GM12878 (cell line): Measurements from ENCODE around the gene SSB. TPM values are rescaled to one million over a fixed set of nuclear protein-coding genes. Genes with fewer than 3 reads are reported as not detected.
"Not testable (repeated sequence)": the region's sequence is repeated elsewhere in the genome, so short reads cannot be mapped to it uniquely, and the experiment has no call there.

Experiments used
- ATAC-seq: fragments of 200-7000 bp; cut with Tn5 transposase; 3 replicates; pipeline ENCODE4 v1.9.1; 2020; ENCODE audit warnings: mild to moderate bottlenecking, moderate library complexity
- BruUV-seq: library from RNA; stranded (reverse); fragments of 400-500 nt; replicated peaks from 2 replicates; lab custom pipeline; 2021; lab: Mats Ljungman, UMichigan
- CTCF ChIA-PET: fragments of 300-600 bp; sonication (Branson Sonifier 250); formaldehyde crosslinking; extraction: SDS; loops from one replicate; lab custom pipeline; 2021; ENCODE audit warnings: inconsistent platforms; lab: Yijun Ruan, JAX
- POLR2A ChIA-PET: fragments of 350-600 bp; formaldehyde crosslinking; extraction: SDS; loops from one replicate; lab custom pipeline; 2021; ENCODE audit warnings: inconsistent platforms; lab: Charles Lee
- RAD21 ChIA-PET: fragments of 300-600 bp; sonication (Branson Sonifier 250); formaldehyde crosslinking; loops from one replicate; lab custom pipeline; 2023; ENCODE audit warnings: antibody characterized with exemption; ENCODE audit not compliant: unreplicated experiment; lab: Charles Lee
- SMC1A ChIA-PET: fragments of 300-600 bp; sonication (Branson Sonifier 250); formaldehyde crosslinking; loops from one replicate; lab custom pipeline; 2023; ENCODE audit not compliant: unreplicated experiment, uncharacterized antibody; lab: Charles Lee
- DNase-seq: peaks from one replicate; pipeline ENCODE4 v3.0.0-alpha.2; 2011; ENCODE audit warnings: low read depth, low spot score
- FAIRE-seq: peaks from 3 replicates; lab custom pipeline; 2011; peaks lifted over from hg19 to GRCh38; lab: Jason Lieb, UNC
- H2AFZ ChIP-seq: 2 replicates; pipeline ENCODE4 v1.6.0; 2011; ENCODE audit warnings: low read depth, low read length, control low read depth; ENCODE audit not compliant: control insufficient read depth
- H3K27ac ChIP-seq: 2 replicates; pipeline ENCODE4 v1.5.1; 2011; ENCODE audit warnings: control low read depth; ENCODE audit not compliant: control insufficient read depth, insufficient read depth
- H3K27me3 ChIP-seq, 2 experiments: replicated peaks in 1 of 2; 2 replicates each; pipeline versions ENCODE4 v1.6.0 to v1.6.1; 2011; ENCODE audit warnings: low read length in 1 of 2; ENCODE audit not compliant: control insufficient read depth in 2 of 2, insufficient read depth in 2 of 2
- H3K36me3 ChIP-seq, 2 experiments: 2 replicates each; pipeline ENCODE4 v1.5.1; 2011; ENCODE audit warnings: low read length in 1 of 2; ENCODE audit not compliant: control insufficient read depth in 2 of 2, insufficient read depth in 2 of 2
- H3K4me1 ChIP-seq: 2 replicates; pipeline ENCODE4 v1.6.1; 2011; ENCODE audit warnings: mild to moderate bottlenecking, low read length, moderate library complexity, mixed read lengths; ENCODE audit not compliant: control insufficient read depth, insufficient read depth
- H3K4me2 ChIP-seq: 2 replicates; pipeline ENCODE4 v1.6.0; 2011; ENCODE audit warnings: control low read depth; ENCODE audit not compliant: control insufficient read depth, insufficient read depth
- H3K4me3 ChIP-seq: fragments of 200-600 bp; sonication (generic); 2 replicates; pipeline ENCODE4 v1.5.1; 2016
- H3K79me2 ChIP-seq: 2 replicates; pipeline ENCODE4 v1.6.0; 2011; ENCODE audit warnings: low read length; ENCODE audit not compliant: control insufficient read depth, insufficient read depth
- H3K9ac ChIP-seq: 2 replicates; pipeline ENCODE4 v1.8.0; 2011; ENCODE audit warnings: low read length, control low read depth, mixed read lengths; ENCODE audit not compliant: control insufficient read depth, insufficient read depth
- H3K9me3 ChIP-seq: replicated peaks from 3 replicates; pipeline ENCODE4 v1.5.1; 2011; ENCODE audit warnings: mild to moderate bottlenecking, low read length; ENCODE audit not compliant: control insufficient read depth, insufficient read depth
- H4K20me1 ChIP-seq: 2 replicates; pipeline ENCODE4 v1.6.0; 2011; ENCODE audit not compliant: control insufficient read depth, insufficient read depth
- CBX3 ChIP-seq: fragments of 200-600 bp; sonication (generic); IDR thresholded peaks from 2 replicates; pipeline ENCODE4 v1.6.1; 2016; ENCODE audit warnings: low read depth, borderline replicate concordance
- CTCF ChIP-seq, 3 experiments: IDR thresholded peaks in 2 of 3; conservative IDR thresholded peaks in 1 of 3; 2 replicates each; pipeline ENCODE4 v1.5.1; 2011; ENCODE audit warnings: low read depth in 3 of 3, low read length in 3 of 3, mild to moderate bottlenecking in 3 of 3, control low read depth in 2 of 3, moderate library complexity in 2 of 3, inconsistent platforms in 1 of 3, mixed read lengths in 1 of 3; ENCODE audit not compliant: control insufficient read depth in 2 of 3, insufficient read depth in 1 of 3; ENCODE audit errors: extremely low read depth in 1 of 3
- IRF3 ChIP-seq: fragments of 450-650 bp; IDR thresholded peaks from 2 replicates; pipeline ENCODE4 v1.6.1; 2014; ENCODE audit warnings: mild to moderate bottlenecking
- MYC ChIP-seq: IDR thresholded peaks from 2 replicates; pipeline ENCODE4 v1.6.1; 2011; ENCODE audit warnings: mild to moderate bottlenecking, low read length, moderate library complexity, inconsistent platforms; ENCODE audit not compliant: insufficient read depth, insufficient replicate concordance, insufficient read length, severe bottlenecking
- NR2F1 ChIP-seq: fragments of 450-650 bp; conservative IDR thresholded peaks from 2 replicates; pipeline ENCODE4 v1.6.1; 2017; ENCODE audit warnings: mild to moderate bottlenecking
- RFX5 ChIP-seq: IDR thresholded peaks from 2 replicates; pipeline ENCODE4 v1.6.1; 2011; ENCODE audit warnings: low read depth, low read length, improper control_type of control experiment
- TBL1XR1 ChIP-seq: IDR thresholded peaks from 2 replicates; pipeline ENCODE4 v1.6.1; 2012; ENCODE audit warnings: low read depth, low read length, improper control_type of control experiment
- WGBS: methylation state at CpG from one replicate; pipeline ENCODE4 v1.1.6; 2016; ENCODE audit warnings: low lambda C conversion rate; ENCODE audit not compliant: insufficient replicate concordance, insufficient coverage; ENCODE audit errors: missing lambda C conversion rate; 5-methylcytosine and 5-hydroxymethylcytosine counted together
- in situ Hi-C: fragments of 300-500 bp; cut with MboI; formaldehyde crosslinking; loops from 9 replicates; pipeline ENCODE4 v1.14.3; 2018; ENCODE audit warnings: mixed read lengths
- intact Hi-C: fragments of 100-400 bp; cut with micrococcal nuclease; formaldehyde crosslinking; loops from one replicate; pipeline ENCODE4 v1.14.2; 2022; ENCODE audit not compliant: unreplicated experiment
- polyA plus RNA-seq, 11 experiments: library from polyadenylated mRNA; depleted of rRNA in 4 of 11; unstranded in 6 of 11; stranded (reverse) in 5 of 11; fragments of >200 nt; fragmentation: Nextera tagmentation in 4 of 11; fragmentation: Illumina TruSeq in 1 of 11; extraction: Ambion mirVana in 4 of 11; extraction: Trizol in 1 of 11; gene quantifications; 1 replicate in 1 of 11; 2 replicates in 10 of 11; pipeline versions ENCODE4 v1.2.1 to v1.2.3, GENCODE V29; 2011 to 2016; ENCODE audit warnings: inconsistent platforms in 2 of 11, missing spikeins in 2 of 11, low read depth in 1 of 11
- total RNA-seq, 4 experiments: library from RNA; depleted of rRNA in 3 of 4; stranded (reverse); fragments of >200 nt in 3 of 4; fragmentation: Illumina TruSeq in 1 of 4; extraction: Trizol in 1 of 4; gene quantifications; 2 replicates each; pipeline versions ENCODE4 v1.2.1 to v1.2.3, GENCODE V29; 2013 to 2021

The SSB gene
- total and polyA plus RNA-seq, 10 of the 15 experiments (the other 5 are each of a cell fraction or from before 2014, with no cell fraction given), result 103 to 313 (median 200) TPM

- no peak overlapping the region for H3K4me2 ChIP-seq
- no peaks in the 10 kb centered on the region for H3K27me3 ChIP-seq
- BruUV-seq, result no TSS peak
- ChIA-PET CTCF (no interaction called here), POLR2A (no interaction called here), RAD21 (no interaction called here), SMC1A (interaction anchor here (0.6 kb wide), 1 partner anchor 20 kb away, joined by 3 read pairs; no protein-coding TSS in a partner anchor)
- FAIRE-seq (no peak), DNase-seq (no peak), ATAC-seq (no peak)
- in situ Hi-C loops (no loop called here), intact Hi-C loops (no loop called here)
- no peak overlapping the region for H3K4me3 ChIP-seq
- TF ChIP-seq NR2F1 (no peak), MYC (no peak), IRF3 (no peak), CTCF (IDR thresholded peaks at IDR 0.05 in 2 of 3, conservative IDR thresholded peaks at IDR 0.05 in 1 of 3; ENCODE audit: control insufficient read depth in 2 of 3, extremely low read depth in 1 of 3, insufficient read depth in 1 of 3, low read depth in 3 of 3, low read length in 3 of 3) (no peak), TBL1XR1 (no peak), RFX5 (no peak), CBX3 (no peak)
- no peaks in the 10 kb centered on the region for H3K9me3 ChIP-seq
- H2AFZ ChIP-seq, result no peak overlapping the region
- H3K36me3 ChIP-seq, result no peaks in the 10 kb centered on the region; a peak in 1 of 4 replicates
- H3K79me2 ChIP-seq, result no peaks in the 10 kb centered on the region
- WGBS, result 98% methylated on average over 2 of the region's 2 CpGs
- no peak overlapping the region for H3K27ac ChIP-seq
- H3K4me1 ChIP-seq, result no peaks in the 10 kb centered on the region
- H3K9ac ChIP-seq, result no peak overlapping the region
- H4K20me1 ChIP-seq, result no peaks in the 10 kb centered on the region
Measured at GRCh38 chr2:169840747-169841142, 42.1 kb downstream of the SSB start.

- H3K9ac ChIP-seq, H3K27ac ChIP-seq, H3K4me3 ChIP-seq, in situ Hi-C loops, H3K27me3 ChIP-seq, ATAC-seq, intact Hi-C loops, H3K36me3 ChIP-seq, DNase-seq, H4K20me1 ChIP-seq, POLR2A ChIA-PET, H3K79me2 ChIP-seq, RAD21 ChIA-PET, SMC1A ChIA-PET, H2AFZ ChIP-seq, H3K4me1 ChIP-seq, H3K9me3 ChIP-seq, BruUV-seq, H3K4me2 ChIP-seq, FAIRE-seq: not testable (repeated sequence)
- WGBS, result 98% methylated on average over 14 of the region's 24 CpGs
- CTCF ChIA-PET, result interaction anchor here (0.9 kb wide), 1 partner anchor 19 kb away, joined by 3 read pairs; no protein-coding TSS in a partner anchor
Measured at GRCh38 chr2:169841625-169842024, 43.0 kb downstream of the SSB start.
